Esophagus muscularis mucosa (tissue), 4 donors: ENCODE results near the gene SH3GL2. TPM values are rescaled to one million over a fixed set of nuclear protein-coding genes. Genes with fewer than 3 reads are reported as not detected.

Source experiments
- DNase-seq: peaks from one replicate; pipeline ENCODE4 v3.0.0-alpha.2; 2017; ENCODE audit errors: extremely low spot score
- H3K27ac ChIP-seq, 4 donors: fragments of 200-600 bp; sonication (generic); replicated peaks in 1 of 4; 1 replicate in 3 of 4; 2 replicates in 1 of 4; pipeline ENCODE4 v1.5.1; 2016 to 2019; ENCODE audit warnings: mild to moderate bottlenecking in 1 of 4
- H3K27me3 ChIP-seq, 4 donors: fragments of 200-600 bp; sonication (generic); one replicate each; pipeline versions ENCODE4 v1.5.1 to v1.6.0; 2016 to 2019
- H3K36me3 ChIP-seq, 4 donors: fragments of 200-600 bp; sonication (generic); one replicate each; pipeline ENCODE4 v1.5.1; 2016 to 2019
- H3K4me1 ChIP-seq, 4 donors: fragments of 200-600 bp; sonication (generic); one replicate each; pipeline ENCODE4 v1.5.1; 2016 to 2019
- H3K4me3 ChIP-seq, 4 donors: fragments of 200-600 bp; sonication (generic); 1 replicate in 2 of 4; 2 replicates in 2 of 4; pipeline ENCODE4 v1.5.1; 2016 to 2019; ENCODE audit warnings: mild to moderate bottlenecking in 4 of 4, moderate library complexity in 1 of 4
- H3K9me3 ChIP-seq, 4 donors: fragments of 200-600 bp; sonication (generic); 1 replicate in 3 of 4; 2 replicates in 1 of 4; pipeline ENCODE4 v1.5.1; 2016 to 2019
- EP300 ChIP-seq: sonication (generic); formaldehyde crosslinking; IDR thresholded peaks from one replicate; pipeline ENCODE4 v1.6.1; 2017; ENCODE audit warnings: antibody characterized with exemption
- POLR2A ChIP-seq: fragments of 450-650 bp; IDR thresholded peaks from one replicate; pipeline ENCODE4 v1.6.1; 2017; ENCODE audit warnings: antibody characterized with exemption, moderate library complexity, mild to moderate bottlenecking, low read depth
- POLR2AphosphoS5 ChIP-seq, 2 donors: sonication (generic); formaldehyde crosslinking; IDR thresholded peaks; one replicate each; pipeline ENCODE4 v1.6.1; 2017; ENCODE audit warnings: antibody characterized with exemption in 2 of 2
- WGBS: methylation state at CpG from one replicate; pipeline ENCODE4 v1.1.5; 2018; 5-methylcytosine and 5-hydroxymethylcytosine counted together
- intact Hi-C: fragments of 100-400 bp; cut with DNase I; formaldehyde crosslinking; loops from one replicate; pipeline ENCODE4 v1.15.1; 2023
- total RNA-seq, 4 donors: library from RNA; depleted of rRNA; stranded (reverse); fragments of >200 nt; gene quantifications; one replicate each; pipeline versions ENCODE4 v1.1.0 to v1.2.1, GENCODE V29; 2016
- TF ChIP-seq, protein P1 (sequence below), 3 experiments: fragments of 200-600 bp in 2 of 3; fragments of 450-650 bp in 1 of 3; sonication (generic) in 2 of 3; IDR thresholded peaks; one replicate each; pipeline ENCODE4 v1.5.1; 2017 to 2019; ENCODE audit warnings: antibody characterized with exemption in 3 of 3, mild to moderate bottlenecking in 2 of 3, moderate library complexity in 1 of 3

Gene SH3GL2
- total RNA-seq, 4 donors from 2014 or later: 3.3 to 6.7 (median 5.2) TPM

DNA sequence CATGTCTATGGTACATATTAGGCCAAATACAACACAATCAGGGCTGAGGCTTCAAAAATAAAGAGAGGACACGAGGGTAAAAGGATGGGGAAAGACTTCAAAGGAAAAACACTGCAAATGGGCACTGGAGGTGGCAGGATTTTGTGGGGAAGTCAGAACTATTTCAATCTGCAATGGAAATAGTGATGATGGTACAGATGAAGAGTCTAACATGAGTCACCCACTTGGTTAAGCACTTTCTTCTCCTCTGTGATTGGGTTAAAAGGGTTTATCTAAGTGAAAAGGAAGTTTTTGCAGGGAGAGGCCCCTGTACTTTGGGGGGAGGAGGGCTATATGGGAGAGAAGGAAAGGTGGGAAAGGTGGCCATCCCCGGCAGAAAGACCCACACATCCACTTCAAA lies 4.5 kb upstream of the SH3GL2 start:
- TF ChIP-seq, protein P1, sequence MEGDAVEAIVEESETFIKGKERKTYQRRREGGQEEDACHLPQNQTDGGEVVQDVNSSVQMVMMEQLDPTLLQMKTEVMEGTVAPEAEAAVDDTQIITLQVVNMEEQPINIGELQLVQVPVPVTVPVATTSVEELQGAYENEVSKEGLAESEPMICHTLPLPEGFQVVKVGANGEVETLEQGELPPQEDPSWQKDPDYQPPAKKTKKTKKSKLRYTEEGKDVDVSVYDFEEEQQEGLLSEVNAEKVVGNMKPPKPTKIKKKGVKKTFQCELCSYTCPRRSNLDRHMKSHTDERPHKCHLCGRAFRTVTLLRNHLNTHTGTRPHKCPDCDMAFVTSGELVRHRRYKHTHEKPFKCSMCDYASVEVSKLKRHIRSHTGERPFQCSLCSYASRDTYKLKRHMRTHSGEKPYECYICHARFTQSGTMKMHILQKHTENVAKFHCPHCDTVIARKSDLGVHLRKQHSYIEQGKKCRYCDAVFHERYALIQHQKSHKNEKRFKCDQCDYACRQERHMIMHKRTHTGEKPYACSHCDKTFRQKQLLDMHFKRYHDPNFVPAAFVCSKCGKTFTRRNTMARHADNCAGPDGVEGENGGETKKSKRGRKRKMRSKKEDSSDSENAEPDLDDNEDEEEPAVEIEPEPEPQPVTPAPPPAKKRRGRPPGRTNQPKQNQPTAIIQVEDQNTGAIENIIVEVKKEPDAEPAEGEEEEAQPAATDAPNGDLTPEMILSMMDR (IDR thresholded peaks at IDR 0.05): no peak
- TF ChIP-seq EP300: no peak
- no peak for TF ChIP-seq POLR2AphosphoS5 (IDR thresholded peaks at IDR 0.05)
- TF ChIP-seq POLR2A: no peak
- Histone ChIP-seq H3K9me3 (no peaks in the 10 kb centered on the region), H3K4me3 (no peak overlapping the region), H3K36me3 (no peaks in the 10 kb centered on the region), H3K27me3 (peaks cover 0 to 17% (median 0%) of the 10 kb centered on the region in 4 donors), H3K27ac (no peak overlapping the region), H3K4me1 (peaks cover 5 to 15% (median 13%) of the 10 kb centered on the region in 4 donors)
- no peak for DNase-seq
- 70% methylated on average over 2 of the region's 2 CpGs for WGBS
- intact Hi-C loops: no loop called here

DNA sequence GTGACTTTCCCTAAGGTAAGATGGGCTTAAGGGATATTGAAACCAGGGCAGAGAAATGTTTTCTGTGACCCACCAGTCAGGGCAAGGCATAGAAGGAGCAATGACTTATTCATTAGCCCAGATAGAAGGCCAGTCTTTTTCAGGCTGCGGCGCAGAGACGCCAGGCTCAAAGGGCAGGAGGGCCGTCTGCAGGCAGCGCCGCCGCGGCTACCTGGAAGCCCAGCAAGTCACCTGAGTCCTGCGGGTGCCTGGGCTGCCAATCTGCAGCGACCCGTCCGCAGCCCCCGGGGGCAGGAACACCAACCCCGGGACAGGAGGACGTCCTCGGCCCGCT lies 322 bp upstream of the SH3GL2 start:
- peaks cover 0 to 25% (median 0%) of the 10 kb centered on the region in 4 donors for H3K27me3 ChIP-seq
- peak; percentile 64 for DNase-seq
- peak overlapping the region in 1 of 4 donors; percentile 52 for H3K27ac ChIP-seq
- H3K4me3 ChIP-seq: peak overlapping the region; percentile 64 to 84 (median 72)
- H3K9me3 ChIP-seq: no peaks in the 10 kb centered on the region
- 4% methylated on average over 12 of the region's 17 CpGs for WGBS
- peaks cover 5 to 21% (median 19%) of the 10 kb centered on the region in 4 donors for H3K4me1 ChIP-seq
- TF ChIP-seq POLR2AphosphoS5 (IDR thresholded peaks at IDR 0.05): no peak
- TF ChIP-seq, protein P1 (IDR thresholded peaks at IDR 0.05): no peak
- TF ChIP-seq POLR2A: no peak
- no peak for TF ChIP-seq EP300
- no peaks in the 10 kb centered on the region for H3K36me3 ChIP-seq
- intact Hi-C loops: no loop called here

DNA sequence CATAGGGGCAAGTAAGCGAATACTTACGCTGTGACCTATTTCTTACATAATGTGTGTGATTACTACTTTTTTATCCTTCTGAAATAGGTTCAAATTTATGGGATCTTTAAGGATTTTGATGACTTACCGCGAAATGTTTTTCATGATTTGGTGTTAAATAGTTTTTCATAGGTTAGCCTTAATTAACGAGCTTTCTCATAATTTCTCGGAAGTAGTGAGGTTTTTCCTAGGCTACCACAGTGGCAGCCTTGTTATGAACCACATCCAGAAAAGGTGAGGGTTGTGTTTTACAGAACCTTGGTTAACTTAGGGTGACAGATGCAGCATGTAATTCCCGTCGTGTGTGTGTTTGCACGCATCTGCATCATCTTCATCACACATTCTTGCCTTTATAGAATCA lies 1.3 kb downstream of the SH3GL2 start:
- Histone ChIP-seq H3K9me3 (no peaks in the 10 kb centered on the region), H3K4me1 (peaks cover 5 to 21% (median 19%) of the 10 kb centered on the region in 4 donors), H3K36me3 (no peaks in the 10 kb centered on the region), H3K27ac (no peak overlapping the region), H3K27me3 (peaks cover 0 to 25% (median 0%) of the 10 kb centered on the region in 4 donors), H3K4me3 (no peak overlapping the region)
- peak; percentile 39 for DNase-seq
- 86% methylated on average over 9 of the region's 9 CpGs for WGBS
- TF ChIP-seq POLR2AphosphoS5 (IDR thresholded peaks at IDR 0.05): no peak
- TF ChIP-seq, protein P1 (IDR thresholded peaks at IDR 0.05): no peak
- no peak for TF ChIP-seq EP300
- no peak for TF ChIP-seq POLR2A
- intact Hi-C loops: no loop called here

DNA sequence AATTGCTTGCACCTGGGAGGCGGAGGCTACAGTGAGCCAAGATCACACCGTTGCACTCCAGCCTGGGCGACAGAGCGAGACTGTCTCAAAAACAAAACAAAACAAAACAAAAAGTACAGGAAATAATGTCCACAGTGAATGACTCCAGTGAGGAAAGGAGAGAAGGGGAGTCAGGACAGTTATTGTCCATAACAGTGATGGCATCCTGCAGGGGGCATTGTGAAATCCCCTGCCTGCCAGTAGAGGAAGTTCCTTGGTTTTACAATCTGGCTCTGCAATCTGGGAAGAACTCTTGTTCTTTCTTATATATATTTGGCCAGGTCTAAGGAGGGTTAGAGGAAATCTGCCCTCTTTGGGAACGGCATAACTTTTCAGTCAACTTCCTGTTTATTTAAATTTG lies 8.2 kb downstream of the SH3GL2 start:
- no peaks in the 10 kb centered on the region for H3K36me3 ChIP-seq
- no peak overlapping the region for H3K4me3 ChIP-seq
- 83% methylated on average over 5 of the region's 5 CpGs for WGBS
- DNase-seq: peak; percentile 47
- intact Hi-C loops: no loop called here
- no peak overlapping the region for H3K27ac ChIP-seq
- H3K9me3 ChIP-seq: no peaks in the 10 kb centered on the region
- no peaks in the 10 kb centered on the region for H3K4me1 ChIP-seq
- no peak for TF ChIP-seq POLR2AphosphoS5 (IDR thresholded peaks at IDR 0.05)
- H3K27me3 ChIP-seq: no peaks in the 10 kb centered on the region

DNA sequence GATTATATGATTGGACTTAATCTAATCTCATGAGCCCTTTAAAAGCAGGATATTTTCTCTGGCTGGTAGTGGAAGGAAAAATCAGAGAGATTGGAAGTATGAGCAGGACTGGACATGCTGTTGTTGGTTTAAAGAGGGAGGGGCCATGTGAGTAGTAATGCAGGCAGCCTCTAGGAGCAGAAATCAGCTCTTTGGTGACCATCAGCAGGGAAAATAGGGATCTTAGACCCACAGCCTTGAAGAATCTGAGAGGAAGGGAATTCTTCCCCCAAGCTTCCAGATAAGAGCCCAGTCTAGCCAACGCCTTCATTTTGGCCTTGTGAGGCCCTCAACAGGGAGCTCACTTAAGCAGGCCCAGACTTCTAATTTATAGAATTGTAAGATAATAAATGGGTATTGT lies 9.5 kb downstream of the SH3GL2 start:
- no peaks in the 10 kb centered on the region for H3K9me3 ChIP-seq
- TF ChIP-seq EP300: no peak
- TF ChIP-seq, protein P1 (IDR thresholded peaks at IDR 0.05): no peak
- no peak for TF ChIP-seq POLR2A
- no peak for TF ChIP-seq POLR2AphosphoS5 (IDR thresholded peaks at IDR 0.05)
- no peak overlapping the region for H3K4me3 ChIP-seq
- H3K36me3 ChIP-seq: no peaks in the 10 kb centered on the region
- H3K4me1 ChIP-seq: no peaks in the 10 kb centered on the region
- intact Hi-C loops: no loop called here
- H3K27ac ChIP-seq: no peak overlapping the region
- 95% methylated on average over 1 of the region's 1 CpG for WGBS
- peak; percentile 34 for DNase-seq
- H3K27me3 ChIP-seq: no peaks in the 10 kb centered on the region
